ENCODE measurements around the gene MME.
"Not testable (repeated sequence)": the region's sequence is repeated elsewhere in the genome, so short reads cannot be mapped to it uniquely, and the experiment has no call there.

Gene MME

GRCh38 chr3:155106119-155106518 is 26.0 kb downstream of the MME start:
- Histone ChIP-seq H3K9me3 (ENCODE audit: control insufficient read depth, insufficient read depth, low read length) (no peaks in the 10 kb centered on the region), H3K27me3 (ENCODE audit: control insufficient read depth, insufficient read depth, low read length) (no peaks in the 10 kb centered on the region), H3K9ac (ENCODE audit: low read depth, low read length) (no peak overlapping the region), H3K4me1 (ENCODE audit: control insufficient read depth, insufficient read depth, low read length) (0 out of 2 replicates have a peak, but pooled peaks cover 5% of the 10 kb centered on the region), H3K36me3 (ENCODE audit: control insufficient read depth, insufficient read depth, low read length) (no peaks in the 10 kb centered on the region), H3K27ac (ENCODE audit: low read depth, low read length) (no peak overlapping the region), H3K4me3 (ENCODE audit: low read depth, low read length) (no peak overlapping the region)

DNA sequence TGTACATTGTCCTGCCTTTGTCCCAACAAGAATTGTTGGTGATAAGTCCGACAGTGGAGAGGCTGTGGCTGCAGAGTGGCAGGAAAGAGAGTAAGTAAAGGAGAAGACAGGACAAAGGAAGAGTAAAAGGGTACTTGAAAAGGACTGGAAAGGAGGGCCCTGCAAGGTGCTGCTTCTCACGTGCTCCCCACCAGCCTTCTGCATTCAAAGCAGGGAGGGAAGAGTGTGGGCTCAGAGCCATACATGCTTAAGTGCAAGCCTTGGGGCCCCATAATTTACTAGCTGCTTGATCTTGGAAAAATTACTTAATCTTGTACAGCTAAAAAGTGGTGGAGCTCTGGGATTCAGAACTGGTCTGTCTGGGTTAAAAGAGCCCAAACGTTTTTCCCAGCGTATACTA is 29.9 kb downstream of the MME start:
- no peak overlapping the region for H3K27ac ChIP-seq (ENCODE audit: low read depth, low read length)
- H3K36me3 ChIP-seq (ENCODE audit: control insufficient read depth, insufficient read depth, low read length): no peaks in the 10 kb centered on the region
- H3K9me3 ChIP-seq (ENCODE audit: control insufficient read depth, insufficient read depth, low read length): no peaks in the 10 kb centered on the region
- no peaks in the 10 kb centered on the region for H3K27me3 ChIP-seq (ENCODE audit: control insufficient read depth, insufficient read depth, low read length)
- no peak overlapping the region for H3K9ac ChIP-seq (ENCODE audit: low read depth, low read length)
- 0 out of 2 replicates have a peak, but pooled peaks cover 5% of the 10 kb centered on the region for H3K4me1 ChIP-seq (ENCODE audit: control insufficient read depth, insufficient read depth, low read length)
- H3K4me3 ChIP-seq (ENCODE audit: low read depth, low read length): no peak overlapping the region

- no peaks in the 10 kb centered on the region for H3K36me3 ChIP-seq (ENCODE audit: control insufficient read depth, insufficient read depth, low read length)
- no peaks in the 10 kb centered on the region for H3K27me3 ChIP-seq (ENCODE audit: control insufficient read depth, insufficient read depth, low read length)
- H3K4me3 ChIP-seq (ENCODE audit: low read depth, low read length): no peak overlapping the region
- H3K9ac ChIP-seq (ENCODE audit: low read depth, low read length): no peak overlapping the region
- 0 out of 2 replicates have a peak, but pooled peaks cover under 1% of the 10 kb centered on the region for H3K4me1 ChIP-seq (ENCODE audit: control insufficient read depth, insufficient read depth, low read length)
- H3K27ac ChIP-seq (ENCODE audit: low read depth, low read length): no peak overlapping the region
- no peaks in the 10 kb centered on the region for H3K9me3 ChIP-seq (ENCODE audit: control insufficient read depth, insufficient read depth, low read length)
Measured at GRCh38 chr3:155110996-155111901, 31.1 kb downstream of the MME start.

GRCh38 chr3:155111971-155112370 is 31.9 kb downstream of the MME start:
- no peaks in the 10 kb centered on the region for H3K9me3 ChIP-seq (ENCODE audit: control insufficient read depth, insufficient read depth, low read length)
- H3K4me3 ChIP-seq (ENCODE audit: low read depth, low read length): no peak overlapping the region
- no peak overlapping the region for H3K27ac ChIP-seq (ENCODE audit: low read depth, low read length)
- H3K36me3 ChIP-seq (ENCODE audit: control insufficient read depth, insufficient read depth, low read length): no peaks in the 10 kb centered on the region
- no peaks in the 10 kb centered on the region for H3K27me3 ChIP-seq (ENCODE audit: control insufficient read depth, insufficient read depth, low read length)
- H3K4me1 ChIP-seq (ENCODE audit: control insufficient read depth, insufficient read depth, low read length): no peaks in the 10 kb centered on the region
- no peak overlapping the region for H3K9ac ChIP-seq (ENCODE audit: low read depth, low read length)

DNA sequence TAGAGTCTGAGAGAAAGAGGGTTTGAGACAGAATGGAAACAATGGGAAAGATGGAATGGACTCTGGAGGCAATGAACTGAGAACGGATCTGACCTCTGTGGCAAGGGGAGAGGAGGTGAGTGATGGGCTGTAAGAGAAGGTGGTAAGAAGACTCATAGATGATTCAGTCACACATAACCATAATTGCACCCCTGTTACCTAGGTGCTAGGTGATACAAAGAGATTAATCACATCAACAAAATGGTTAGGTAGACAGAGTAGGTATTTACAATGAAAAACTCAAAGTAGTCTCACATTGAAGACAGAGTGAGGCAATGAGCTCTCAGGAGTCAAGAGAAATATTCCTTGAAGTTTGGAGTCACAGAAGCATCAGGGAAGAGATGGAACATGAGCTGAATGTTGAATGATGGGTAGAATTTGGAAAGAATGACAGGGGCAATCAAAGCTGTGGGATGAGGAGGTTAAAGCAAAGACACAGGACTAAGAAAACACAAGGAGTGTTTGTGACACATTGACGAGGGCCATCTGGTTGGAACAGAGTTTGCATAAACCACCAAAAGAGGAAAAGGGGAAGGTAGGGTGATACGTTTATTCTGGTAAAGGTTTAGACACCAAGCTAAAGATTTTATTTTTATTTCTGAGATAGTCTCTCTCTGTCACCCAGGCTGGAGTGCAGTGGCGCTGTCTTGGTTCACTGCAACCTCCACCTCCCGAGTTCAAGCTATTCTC is 32.7 kb downstream of the MME start:
- no peaks in the 10 kb centered on the region for H3K9me3 ChIP-seq (ENCODE audit: control insufficient read depth, insufficient read depth, low read length)
- no peak overlapping the region for H3K9ac ChIP-seq (ENCODE audit: low read depth, low read length)
- no peaks in the 10 kb centered on the region for H3K4me1 ChIP-seq (ENCODE audit: control insufficient read depth, insufficient read depth, low read length)
- no peaks in the 10 kb centered on the region for H3K36me3 ChIP-seq (ENCODE audit: control insufficient read depth, insufficient read depth, low read length)
- no peak overlapping the region for H3K4me3 ChIP-seq (ENCODE audit: low read depth, low read length)
- no peak overlapping the region for H3K27ac ChIP-seq (ENCODE audit: low read depth, low read length)
- no peaks in the 10 kb centered on the region for H3K27me3 ChIP-seq (ENCODE audit: control insufficient read depth, insufficient read depth, low read length)

GRCh38 chr3:155124745-155125144 is 44.6 kb downstream of the MME start:
- H3K4me3 ChIP-seq (ENCODE audit: low read depth, low read length); H3K27ac ChIP-seq (ENCODE audit: low read depth, low read length); H3K9ac ChIP-seq (ENCODE audit: low read depth, low read length): not testable (repeated sequence)

GRCh38 chr3:155129396-155129795 is 49.3 kb downstream of the MME start:
- H3K36me3 ChIP-seq (ENCODE audit: control insufficient read depth, insufficient read depth, low read length): no peaks in the 10 kb centered on the region
- H3K9ac ChIP-seq (ENCODE audit: low read depth, low read length): no peak overlapping the region
- H3K9me3 ChIP-seq (ENCODE audit: control insufficient read depth, insufficient read depth, low read length): no peaks in the 10 kb centered on the region
- no peaks in the 10 kb centered on the region for H3K4me1 ChIP-seq (ENCODE audit: control insufficient read depth, insufficient read depth, low read length)
- H3K27me3 ChIP-seq (ENCODE audit: control insufficient read depth, insufficient read depth, low read length): no peaks in the 10 kb centered on the region
- no peak overlapping the region for H3K27ac ChIP-seq (ENCODE audit: low read depth, low read length)
- H3K4me3 ChIP-seq (ENCODE audit: low read depth, low read length): no peak overlapping the region

More at GRCh38 chr3:155124745-155125144, 44.6 kb downstream of the MME start:
- not testable (repeated sequence) for H3K27me3 ChIP-seq (ENCODE audit: control insufficient read depth, insufficient read depth, low read length); H3K9me3 ChIP-seq (ENCODE audit: control insufficient read depth, insufficient read depth, low read length); H3K36me3 ChIP-seq (ENCODE audit: control insufficient read depth, insufficient read depth, low read length); H3K4me1 ChIP-seq (ENCODE audit: control insufficient read depth, insufficient read depth, low read length)

GRCh38 chr3:155130001-155130400 is 49.9 kb downstream of the MME start:
- H3K9ac ChIP-seq (ENCODE audit: low read depth, low read length): no peak overlapping the region
- no peaks in the 10 kb centered on the region for H3K27me3 ChIP-seq (ENCODE audit: control insufficient read depth, insufficient read depth, low read length)
- H3K27ac ChIP-seq (ENCODE audit: low read depth, low read length): no peak overlapping the region
- H3K36me3 ChIP-seq (ENCODE audit: control insufficient read depth, insufficient read depth, low read length): no peaks in the 10 kb centered on the region
- H3K4me1 ChIP-seq (ENCODE audit: control insufficient read depth, insufficient read depth, low read length): no peaks in the 10 kb centered on the region
- no peak overlapping the region for H3K4me3 ChIP-seq (ENCODE audit: low read depth, low read length)
- H3K9me3 ChIP-seq (ENCODE audit: control insufficient read depth, insufficient read depth, low read length): no peaks in the 10 kb centered on the region

GRCh38 chr3:155131104-155131503 is 51.0 kb downstream of the MME start:
- Histone ChIP-seq H3K9ac (ENCODE audit: low read depth, low read length) (no peak overlapping the region), H3K4me3 (ENCODE audit: low read depth, low read length) (no peak overlapping the region), H3K9me3 (ENCODE audit: control insufficient read depth, insufficient read depth, low read length) (no peaks in the 10 kb centered on the region), H3K27me3 (ENCODE audit: control insufficient read depth, insufficient read depth, low read length) (no peaks in the 10 kb centered on the region), H3K4me1 (ENCODE audit: control insufficient read depth, insufficient read depth, low read length) (no peaks in the 10 kb centered on the region), H3K27ac (ENCODE audit: low read depth, low read length) (no peak overlapping the region), H3K36me3 (ENCODE audit: control insufficient read depth, insufficient read depth, low read length) (no peaks in the 10 kb centered on the region)

DNA sequence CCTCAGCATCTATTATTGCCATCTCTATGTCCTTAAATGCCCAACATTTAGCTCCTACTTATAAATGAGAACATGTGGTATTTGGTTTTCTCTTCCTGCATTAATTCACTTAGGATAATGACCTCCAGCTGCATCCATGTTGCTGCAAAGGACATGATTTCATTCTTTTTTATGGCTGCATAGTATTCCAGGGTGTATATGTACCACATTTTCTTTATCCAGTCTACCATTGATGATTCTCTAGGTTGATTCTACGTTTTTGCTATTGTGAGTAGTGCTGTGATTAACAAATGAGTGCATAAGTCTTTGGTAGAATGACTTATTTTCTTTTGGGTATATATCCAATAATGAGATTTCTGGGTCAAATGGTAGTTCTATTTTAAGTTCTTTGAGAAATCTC is 54.2 kb downstream of the MME start:
- not testable (repeated sequence) for H3K36me3 ChIP-seq (ENCODE audit: control insufficient read depth, insufficient read depth, low read length); H3K9ac ChIP-seq (ENCODE audit: low read depth, low read length); H3K4me3 ChIP-seq (ENCODE audit: low read depth, low read length); H3K27ac ChIP-seq (ENCODE audit: low read depth, low read length); H3K4me1 ChIP-seq (ENCODE audit: control insufficient read depth, insufficient read depth, low read length); H3K27me3 ChIP-seq (ENCODE audit: control insufficient read depth, insufficient read depth, low read length); H3K9me3 ChIP-seq (ENCODE audit: control insufficient read depth, insufficient read depth, low read length)

DNA sequence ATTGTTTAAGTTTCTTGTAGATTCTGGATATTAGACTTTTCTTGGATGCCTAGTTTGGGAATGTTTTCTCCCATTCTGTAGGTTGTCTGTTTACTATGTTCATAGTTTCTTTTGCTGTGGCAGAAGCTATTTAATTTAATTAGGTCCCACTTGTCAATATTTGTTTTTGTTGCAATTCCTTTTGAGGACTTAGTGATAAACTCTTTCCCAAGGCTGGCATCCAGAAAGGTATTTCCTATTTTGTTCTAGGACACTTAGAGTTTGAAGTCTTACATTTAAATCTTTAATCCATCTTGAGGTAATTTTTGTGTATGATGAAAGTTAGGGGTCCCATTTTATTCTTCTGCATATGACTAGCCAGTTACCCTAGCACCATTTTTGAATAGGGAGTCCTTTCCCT is 54.9 kb downstream of the MME start:
- Histone ChIP-seq H3K36me3 (ENCODE audit: control insufficient read depth, insufficient read depth, low read length) (no peaks in the 10 kb centered on the region), H3K4me3 (ENCODE audit: low read depth, low read length) (no peak overlapping the region), H3K27ac (ENCODE audit: low read depth, low read length) (no peak overlapping the region), H3K9ac (ENCODE audit: low read depth, low read length) (no peak overlapping the region), H3K9me3 (ENCODE audit: control insufficient read depth, insufficient read depth, low read length) (no peaks in the 10 kb centered on the region), H3K27me3 (ENCODE audit: control insufficient read depth, insufficient read depth, low read length) (no peaks in the 10 kb centered on the region), H3K4me1 (ENCODE audit: control insufficient read depth, insufficient read depth, low read length) (no peaks in the 10 kb centered on the region)

Data from HUES48 (cell line).